Stimulated activated naive B cell treated with anti-CD40 and anti-IgM and Interleukin-4, amounts not matched to agents 10 μg/mL and 1 μg/mL and 100 μg/mL, for 72 hours (primary cell): ENCODE results near the gene RASL11A.
"Not testable (repeated sequence)": the region's sequence is repeated elsewhere in the genome, so short reads cannot be mapped to it uniquely, and the experiment has no call there.

Experiments used
- ATAC-seq, 2 donors: fragments of 150-1000 bp; cut with Tn5 transposase; replicated peaks; 2 replicates each; pipeline ENCODE4 v1.10.0; 2021; ENCODE audit warnings: moderate library complexity in 1 of 2
- DNase-seq: peaks from one replicate; pipeline ENCODE4 v3.0.0; 2021
- H3K27ac Mint-ChIP-seq: one replicate; pipeline ENCODE4 v1.8.0; 2022; ENCODE audit warnings: mild to moderate bottlenecking, mixed read lengths
- H3K27me3 Mint-ChIP-seq, 2 donors: one replicate each; pipeline ENCODE4 v1.8.0; 2022; ENCODE audit warnings: mixed read lengths in 2 of 2
- H3K36me3 Mint-ChIP-seq, 2 donors: one replicate each; pipeline ENCODE4 v1.8.0; 2022; ENCODE audit warnings: mixed read lengths in 2 of 2, mild to moderate bottlenecking in 1 of 2
- H3K4me1 Mint-ChIP-seq, 2 donors: one replicate each; pipeline ENCODE4 v1.8.0; 2022; ENCODE audit warnings: mixed read lengths in 2 of 2, mild to moderate bottlenecking in 1 of 2
- H3K4me3 Mint-ChIP-seq, 2 donors: one replicate each; pipeline ENCODE4 v1.8.0; 2022; ENCODE audit warnings: mild to moderate bottlenecking in 2 of 2, mixed read lengths in 2 of 2, moderate library complexity in 1 of 2
- H3K9me3 Mint-ChIP-seq, 2 donors: one replicate each; pipeline ENCODE4 v1.8.0; 2022; ENCODE audit warnings: mixed read lengths in 2 of 2, mild to moderate bottlenecking in 1 of 2

RASL11A gene

DNA sequence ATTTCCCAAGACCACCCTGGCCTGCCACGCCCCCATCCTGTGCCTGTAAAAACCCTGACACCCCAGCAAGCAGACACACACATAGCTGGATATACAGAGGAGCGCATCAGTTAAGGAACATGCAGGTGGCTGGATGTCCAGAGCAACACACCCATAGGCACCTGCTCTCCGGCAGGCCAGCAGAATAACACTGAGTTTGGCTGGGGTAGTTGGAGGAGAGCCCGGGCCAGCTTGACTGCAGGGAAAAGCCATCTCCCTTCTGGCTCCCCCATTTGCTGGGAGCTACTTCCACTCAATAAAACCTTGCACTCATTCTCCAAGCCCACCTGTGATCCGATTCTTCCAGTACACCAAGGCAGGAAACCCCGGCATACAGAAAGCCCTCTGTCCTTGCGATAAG lies 8.9 kb downstream of the RASL11A start:
- no peak for ATAC-seq
- Mint-ChIP-seq H3K4me3 (no peak overlapping the region), H3K36me3 (no peaks in the 10 kb centered on the region), H3K9me3 (no peaks in the 10 kb centered on the region), H3K27ac (no peak overlapping the region), H3K27me3 (peaks cover 1 to 11% of the 10 kb centered on the region in 2 donors), H3K4me1 (peaks cover 5 to 10% of the 10 kb centered on the region in 2 donors)
- no peak for DNase-seq

DNA sequence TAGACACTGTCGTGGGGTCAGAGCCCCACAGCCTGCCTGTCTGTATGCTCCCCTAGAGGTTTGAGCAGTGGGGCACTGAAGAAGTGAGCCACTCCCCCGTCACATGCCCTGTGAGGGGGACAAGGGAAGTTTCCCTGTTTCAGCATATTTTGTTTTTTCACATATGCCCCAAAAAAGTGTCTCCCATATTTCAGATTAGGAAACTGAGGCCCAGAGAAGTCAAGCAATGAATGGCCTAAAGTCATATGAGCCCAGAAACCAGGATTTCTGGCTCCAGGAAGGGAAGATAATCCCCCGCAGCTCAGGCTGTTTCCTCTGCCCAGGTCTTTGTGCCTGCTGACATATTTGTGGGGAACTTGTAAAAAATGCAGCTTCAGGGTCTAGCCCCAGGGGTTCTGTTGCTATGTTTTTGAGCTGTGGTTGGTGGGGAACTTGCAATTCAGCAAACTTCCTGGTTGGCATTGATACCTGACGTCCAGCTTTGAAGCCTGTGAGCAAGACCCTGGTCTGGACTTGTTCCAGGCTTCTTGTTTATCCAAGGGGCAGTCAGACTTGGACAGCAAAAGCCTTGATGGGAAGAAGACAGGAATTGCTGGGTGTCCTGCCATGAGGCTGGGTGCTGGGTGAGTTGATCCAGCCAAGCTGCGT lies 9.5 kb downstream of the RASL11A start:
- Mint-ChIP-seq H3K4me1 (peaks cover 5 to 10% of the 10 kb centered on the region in 2 donors), H3K27me3 (peaks cover 0 to 11% of the 10 kb centered on the region in 2 donors), H3K9me3 (no peaks in the 10 kb centered on the region), H3K27ac (no peak overlapping the region), H3K4me3 (no peak overlapping the region), H3K36me3 (no peaks in the 10 kb centered on the region)
- ATAC-seq (no peak), DNase-seq (no peak)

DNA sequence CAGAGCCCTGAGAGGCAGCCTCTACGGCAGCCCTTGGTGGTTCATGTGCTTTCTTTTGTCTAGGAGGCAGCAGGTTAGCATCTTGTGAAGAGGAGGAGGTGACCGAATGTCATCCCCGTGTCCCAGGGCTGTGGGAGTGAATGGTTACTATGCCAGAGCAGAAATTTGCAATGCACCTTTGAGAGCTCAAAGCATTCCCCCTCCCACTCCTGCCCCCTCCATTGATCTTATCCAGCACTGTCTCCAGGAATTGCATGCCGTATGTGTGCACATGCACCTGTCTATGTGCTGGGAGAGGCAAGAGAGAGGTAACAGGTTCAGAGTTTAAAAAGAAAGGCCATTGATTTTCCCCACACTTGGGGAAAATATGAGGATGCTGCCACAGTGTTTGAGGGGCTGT lies 10.2 kb downstream of the RASL11A start:
- DNase-seq = no peak
- Mint-ChIP-seq H3K27ac (no peak overlapping the region), H3K36me3 (no peaks in the 10 kb centered on the region), H3K27me3 (peaks cover 0 to 11% of the 10 kb centered on the region in 2 donors), H3K9me3 (no peaks in the 10 kb centered on the region), H3K4me3 (no peak overlapping the region), H3K4me1 (peaks cover 5 to 10% of the 10 kb centered on the region in 2 donors)
- no peak for ATAC-seq

DNA sequence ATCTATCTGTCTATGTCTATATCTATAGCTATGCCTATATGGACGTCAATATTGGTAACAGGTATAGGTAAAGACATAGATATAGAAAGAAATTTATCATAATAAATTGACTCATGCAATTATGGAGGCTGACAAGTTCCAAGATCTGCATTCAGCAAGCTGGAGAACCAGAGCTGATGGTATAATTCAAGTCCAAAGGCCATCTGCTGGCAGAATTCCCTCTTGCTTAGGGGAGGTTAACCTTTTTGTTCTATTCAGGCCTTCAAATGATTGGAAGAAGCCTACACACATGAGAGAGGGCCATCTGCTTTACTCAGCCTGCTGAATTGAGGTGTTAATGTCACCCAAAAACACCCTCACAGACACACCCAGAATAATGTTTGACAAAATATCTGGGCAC lies 10.8 kb downstream of the RASL11A start:
- Mint-ChIP-seq H3K36me3 (no peaks in the 10 kb centered on the region), H3K9me3 (no peaks in the 10 kb centered on the region), H3K27ac (no peak overlapping the region), H3K4me3 (no peak overlapping the region), H3K27me3 (peaks cover 0 to 11% of the 10 kb centered on the region in 2 donors), H3K4me1 (peaks cover 5 to 10% of the 10 kb centered on the region in 2 donors)
- no peak for DNase-seq
- ATAC-seq = no peak

DNA sequence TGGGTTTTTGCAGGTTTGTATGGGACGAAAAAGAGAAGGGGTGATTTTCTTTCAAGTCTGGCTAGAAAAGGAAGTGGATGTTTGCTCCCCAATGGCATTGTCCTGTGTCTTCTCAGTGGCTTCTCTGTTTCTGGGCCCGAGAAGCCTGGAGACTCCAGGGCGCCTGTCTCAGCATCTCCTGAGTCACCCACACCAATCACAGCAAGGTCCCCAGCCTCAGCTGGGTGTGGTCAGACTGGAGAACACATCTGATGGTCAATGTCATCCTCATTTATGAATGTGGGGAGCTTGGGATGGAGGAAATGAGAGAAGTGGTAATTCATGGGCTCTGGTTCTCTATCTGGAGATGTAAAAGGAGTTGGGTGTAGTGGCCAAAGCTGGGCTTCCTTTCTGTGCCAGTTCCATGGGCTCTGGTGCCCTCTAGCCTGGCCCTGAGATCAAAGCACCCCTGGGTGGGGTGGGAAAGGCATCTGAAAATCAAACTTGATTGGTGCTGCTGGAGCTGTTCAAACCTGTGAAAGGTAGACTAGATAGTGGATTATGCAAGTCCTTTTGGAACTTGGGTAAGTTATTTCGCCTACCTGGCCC lies 13.4 kb downstream of the RASL11A start:
- ATAC-seq (peak; percentile 80 to 85), DNase-seq (no peak)
- peaks cover 5 to 10% of the 10 kb centered on the region in 2 donors for H3K4me1 Mint-ChIP-seq
- peaks cover 0 to 11% of the 10 kb centered on the region in 2 donors for H3K27me3 Mint-ChIP-seq
- no peaks in the 10 kb centered on the region for H3K36me3 Mint-ChIP-seq
- H3K9me3 Mint-ChIP-seq = no peaks in the 10 kb centered on the region
- peak overlapping the region; percentile 28 for H3K27ac Mint-ChIP-seq
- no peak overlapping the region for H3K4me3 Mint-ChIP-seq

DNA sequence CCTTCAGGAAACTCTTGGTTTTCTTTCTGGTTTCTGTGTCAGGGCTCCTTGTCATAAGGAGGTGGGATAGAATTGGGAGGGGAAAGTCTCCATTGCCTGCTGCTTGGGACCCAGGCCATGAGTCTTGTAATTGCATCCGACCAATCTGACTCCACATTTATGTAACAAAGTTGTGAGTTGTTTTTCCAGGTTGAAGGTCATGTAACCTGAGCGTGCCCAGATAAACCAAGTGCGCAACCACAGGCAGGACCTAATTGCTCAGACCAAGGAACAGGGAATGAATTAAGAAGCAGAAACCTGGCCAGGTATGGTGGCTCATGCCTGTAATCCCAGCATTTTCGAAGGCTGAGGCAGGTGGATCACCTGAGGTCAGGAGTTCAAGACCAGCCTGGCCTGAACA lies 17.8 kb downstream of the RASL11A start:
- Mint-ChIP-seq H3K36me3 (no peaks in the 10 kb centered on the region), H3K4me3 (no peak overlapping the region), H3K9me3 (no peaks in the 10 kb centered on the region), H3K27me3 (peaks cover 0 to 6% of the 10 kb centered on the region in 2 donors), H3K4me1 (peaks cover 11 to 12% of the 10 kb centered on the region in 2 donors), H3K27ac (no peak overlapping the region)
- DNase-seq = no peak
- no peak for ATAC-seq

DNA sequence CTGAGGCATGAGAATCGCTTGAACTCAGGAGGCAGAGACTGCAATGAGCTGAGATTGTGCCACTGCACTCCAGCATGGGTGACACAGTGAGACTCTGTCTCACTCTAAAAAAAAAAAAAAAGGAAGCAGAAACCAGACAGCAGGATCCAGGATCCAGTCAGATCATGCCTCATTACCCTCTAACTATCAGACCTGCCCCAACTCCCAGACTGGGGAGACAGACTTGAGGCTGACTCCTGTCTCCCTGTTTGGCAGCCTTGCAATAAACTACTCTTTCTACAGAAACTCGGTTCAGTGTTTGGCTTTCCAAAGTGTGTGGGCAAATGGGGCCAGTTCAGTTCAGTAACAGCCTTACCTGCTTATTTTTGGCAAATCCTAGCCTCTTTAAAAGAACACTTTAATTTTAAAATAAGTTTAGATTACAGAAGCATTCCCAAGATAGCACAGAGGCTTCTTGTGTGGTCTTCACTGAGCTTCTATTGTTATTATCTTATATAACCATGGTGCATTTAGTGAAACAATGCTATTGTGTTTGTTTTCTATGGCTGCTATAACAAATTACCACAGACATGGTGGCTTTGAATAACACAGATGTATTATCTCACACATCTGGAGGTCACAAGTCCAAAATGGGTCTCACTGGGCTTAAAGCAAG lies 18.5 kb downstream of the RASL11A start:
- H3K4me3 Mint-ChIP-seq = no peak overlapping the region
- H3K4me1 Mint-ChIP-seq = peaks cover 13 to 14% of the 10 kb centered on the region in 2 donors
- H3K27ac Mint-ChIP-seq = peak overlapping the region; percentile 25
- no peaks in the 10 kb centered on the region for H3K36me3 Mint-ChIP-seq
- peaks cover 0 to 6% of the 10 kb centered on the region in 2 donors for H3K27me3 Mint-ChIP-seq
- DNase-seq (no peak), ATAC-seq (no peak)
- H3K9me3 Mint-ChIP-seq = no peaks in the 10 kb centered on the region

DNA sequence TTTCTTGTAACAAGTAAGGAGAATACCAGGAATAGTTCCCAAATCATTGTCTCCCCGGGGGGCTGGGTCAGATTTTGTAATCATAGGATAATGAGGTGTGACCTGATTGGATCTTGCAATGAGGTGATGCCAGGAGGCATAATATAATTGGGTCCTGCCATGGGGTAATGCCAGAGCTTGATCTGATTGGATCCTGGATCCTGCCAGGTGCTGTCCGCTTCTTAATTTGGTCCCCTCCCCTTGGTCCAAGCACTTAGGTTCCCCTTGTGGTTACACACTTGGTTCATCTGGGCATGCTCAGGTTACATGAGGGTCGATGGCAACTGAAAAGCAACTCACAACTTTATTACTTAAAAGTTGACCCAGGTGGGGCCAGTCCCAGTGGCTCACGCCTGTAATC lies 20.1 kb downstream of the RASL11A start:
- peaks cover 0 to 2% of the 10 kb centered on the region in 2 donors for H3K27me3 Mint-ChIP-seq
- H3K4me1 Mint-ChIP-seq = peaks cover 16 to 17% of the 10 kb centered on the region in 2 donors
- ATAC-seq = no peak
- no peaks in the 10 kb centered on the region for H3K9me3 Mint-ChIP-seq
- H3K4me3 Mint-ChIP-seq = no peak overlapping the region
- no peak overlapping the region for H3K27ac Mint-ChIP-seq
- H3K36me3 Mint-ChIP-seq = no peaks in the 10 kb centered on the region
- no peak for DNase-seq

DNA sequence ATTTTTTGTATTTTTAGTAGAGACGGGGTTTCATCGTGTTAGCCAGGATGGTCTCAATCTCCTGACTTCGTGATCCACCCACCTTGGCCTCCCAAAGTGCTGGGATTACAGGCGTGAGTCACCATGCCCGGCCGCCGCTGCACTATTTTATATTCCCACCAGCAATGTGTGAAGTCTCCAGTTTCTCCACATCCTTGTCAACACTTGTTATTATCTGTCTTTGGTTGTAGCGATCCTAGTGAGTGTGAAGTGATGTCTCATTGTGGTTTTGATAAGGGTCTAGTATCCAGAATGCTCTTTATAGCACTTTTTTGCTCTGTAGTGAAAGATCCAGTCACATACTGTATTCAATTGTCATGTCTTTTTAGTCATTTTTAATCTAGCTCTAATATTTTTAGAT lies 21.3 kb downstream of the RASL11A start:
- not testable (repeated sequence) for H3K27me3 Mint-ChIP-seq, H3K27ac Mint-ChIP-seq, H3K4me3 Mint-ChIP-seq, H3K36me3 Mint-ChIP-seq, ATAC-seq, DNase-seq, H3K9me3 Mint-ChIP-seq
- peaks cover 16 to 17% of the 10 kb centered on the region in 2 donors for H3K4me1 Mint-ChIP-seq

DNA sequence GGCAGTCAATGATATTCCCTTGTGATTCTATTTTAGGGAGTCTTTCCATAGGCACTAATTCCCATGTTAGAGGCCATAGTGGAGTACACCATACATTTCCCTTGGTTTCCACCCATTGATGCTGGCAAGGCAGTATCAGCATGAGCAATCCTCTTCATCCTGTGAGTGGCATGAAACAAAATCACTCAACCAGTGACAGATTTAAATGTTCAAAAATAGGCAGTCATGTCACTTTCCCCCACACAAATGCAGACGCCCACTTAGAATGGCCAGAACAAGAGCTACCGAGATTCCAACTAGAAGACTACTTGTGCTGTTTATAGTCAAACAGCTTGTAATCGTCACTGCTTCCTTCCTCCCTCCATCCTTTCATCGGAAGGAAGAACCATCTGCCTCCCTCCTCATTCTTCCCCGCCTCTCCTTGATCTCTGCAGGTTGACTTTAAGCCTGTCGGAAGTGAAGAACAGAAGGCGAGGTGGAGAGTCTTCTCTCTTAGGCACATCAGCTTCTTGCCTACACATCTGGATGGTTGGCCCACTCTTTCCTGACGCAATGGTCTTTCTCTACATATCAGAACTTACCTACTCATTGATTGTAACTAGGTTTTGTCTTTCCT lies 22.6 kb downstream of the RASL11A start:
- no peak overlapping the region for H3K4me3 Mint-ChIP-seq
- H3K9me3 Mint-ChIP-seq = no peaks in the 10 kb centered on the region
- H3K27ac Mint-ChIP-seq = peak overlapping the region; percentile 43
- no peak for DNase-seq
- ATAC-seq = peak; percentile 32 to 61
- H3K27me3 Mint-ChIP-seq = peaks cover 0 to 4% of the 10 kb centered on the region in 2 donors
- H3K36me3 Mint-ChIP-seq = no peaks in the 10 kb centered on the region
- peaks cover 16 to 17% of the 10 kb centered on the region in 2 donors for H3K4me1 Mint-ChIP-seq

DNA sequence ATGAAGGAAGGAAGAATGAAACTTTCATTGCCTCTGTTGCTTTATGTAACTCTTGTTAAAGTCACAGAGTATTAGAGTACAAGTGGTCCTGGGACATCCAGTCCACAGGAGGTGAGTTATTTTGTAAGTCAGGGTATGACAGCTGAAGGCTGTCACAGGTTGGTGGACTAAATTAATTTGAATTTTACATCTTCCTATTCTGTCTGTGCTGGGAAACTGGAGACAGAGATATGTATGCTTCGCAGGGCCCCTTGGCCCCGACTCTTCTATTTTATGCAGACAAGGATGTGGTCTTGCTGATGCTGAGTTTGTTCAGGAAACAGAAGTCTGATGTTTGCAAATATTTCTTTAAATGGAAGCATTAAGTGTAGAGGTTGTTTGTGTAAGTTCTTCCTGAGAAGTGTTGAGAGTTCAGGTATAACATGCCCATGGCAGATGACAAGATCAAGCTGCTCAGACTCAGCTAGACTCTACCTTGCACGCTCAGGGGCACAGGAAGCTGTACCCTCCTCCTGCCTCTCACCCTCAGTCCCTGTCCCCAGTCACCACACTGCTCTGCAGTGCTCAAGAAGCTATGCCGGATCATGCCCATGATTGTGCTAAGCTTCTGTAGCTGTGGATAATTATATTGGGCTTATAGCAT lies 23.4 kb downstream of the RASL11A start:
- H3K27ac Mint-ChIP-seq = peak overlapping the region; percentile 43
- no peaks in the 10 kb centered on the region for H3K9me3 Mint-ChIP-seq
- ATAC-seq (peak; percentile 80 to 83), DNase-seq (no peak)
- peaks cover 16 to 17% of the 10 kb centered on the region in 2 donors for H3K4me1 Mint-ChIP-seq
- H3K27me3 Mint-ChIP-seq = peaks cover 0 to 5% of the 10 kb centered on the region in 2 donors
- H3K4me3 Mint-ChIP-seq = no peak overlapping the region
- no peaks in the 10 kb centered on the region for H3K36me3 Mint-ChIP-seq

DNA sequence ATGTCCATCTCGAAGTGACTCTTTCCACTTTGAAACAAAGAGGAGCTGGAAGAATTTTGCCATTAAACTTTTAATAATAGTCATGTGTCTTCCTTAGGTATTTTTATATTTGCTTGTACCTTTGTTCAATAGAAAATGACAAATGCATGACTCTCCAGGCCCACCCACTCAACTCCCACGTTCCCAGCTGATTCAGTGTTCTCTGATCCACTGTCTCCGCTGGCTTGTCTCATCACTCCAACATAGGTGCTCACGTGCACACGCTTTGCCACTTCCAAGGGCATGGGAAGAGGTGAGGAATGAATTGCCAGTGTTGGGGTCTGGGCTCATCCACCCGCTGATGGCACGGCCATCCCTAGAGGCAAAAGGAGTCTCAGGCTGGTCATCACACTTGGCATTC lies 24.5 kb downstream of the RASL11A start:
- ATAC-seq (no peak), DNase-seq (no peak)
- Mint-ChIP-seq H3K36me3 (no peaks in the 10 kb centered on the region), H3K4me1 (peaks cover 16 to 17% of the 10 kb centered on the region in 2 donors), H3K27ac (no peak overlapping the region), H3K27me3 (peaks cover 0 to 8% of the 10 kb centered on the region in 2 donors), H3K4me3 (no peak overlapping the region), H3K9me3 (no peaks in the 10 kb centered on the region)

DNA sequence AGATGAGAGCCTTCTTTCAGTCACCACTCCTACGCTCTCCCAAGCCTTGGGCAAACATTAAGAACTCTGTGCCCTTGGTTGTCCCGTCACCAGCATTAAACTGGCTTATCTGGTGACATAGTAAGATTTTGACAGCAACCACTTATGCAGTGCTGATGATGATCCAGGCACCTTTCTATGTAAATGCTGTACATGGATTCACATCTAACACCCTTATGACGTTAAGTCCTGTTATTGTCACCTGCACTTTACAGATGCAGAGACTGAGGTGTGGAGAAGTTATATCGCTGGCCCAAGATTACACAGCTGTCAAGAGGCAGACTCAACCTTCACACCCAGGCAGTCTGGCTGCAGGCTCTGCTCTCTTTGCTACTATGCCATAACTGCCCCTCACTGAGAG lies 25.0 kb downstream of the RASL11A start:
- Mint-ChIP-seq H3K4me3 (no peak overlapping the region), H3K4me1 (peaks cover 16 to 17% of the 10 kb centered on the region in 2 donors), H3K9me3 (no peaks in the 10 kb centered on the region), H3K27ac (no peak overlapping the region), H3K27me3 (peaks cover 0 to 8% of the 10 kb centered on the region in 2 donors), H3K36me3 (no peaks in the 10 kb centered on the region)
- DNase-seq = no peak
- no peak for ATAC-seq

DNA sequence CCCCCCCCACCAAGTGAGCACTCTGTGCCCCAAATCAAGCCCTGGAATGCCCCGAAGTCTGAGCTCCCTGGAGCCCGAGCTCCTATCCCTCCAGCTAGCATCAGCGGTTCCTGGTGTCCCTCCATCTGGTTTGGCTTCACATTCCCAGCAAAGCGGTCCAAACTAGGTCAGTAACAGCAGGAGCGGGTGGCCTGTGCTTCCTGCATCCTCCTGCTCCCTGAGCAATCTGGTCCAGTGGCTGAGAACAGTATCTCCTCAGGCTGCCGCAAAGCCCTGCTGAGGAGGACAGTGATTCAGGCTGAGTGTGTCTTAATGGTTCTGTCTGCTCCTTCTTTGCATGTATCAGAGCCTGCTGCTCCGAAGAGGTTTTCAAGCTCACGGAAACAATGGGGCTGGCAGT lies 25.9 kb downstream of the RASL11A start:
- peaks cover 16 to 17% of the 10 kb centered on the region in 2 donors for H3K4me1 Mint-ChIP-seq
- no peak overlapping the region for H3K4me3 Mint-ChIP-seq
- peaks cover 0 to 8% of the 10 kb centered on the region in 2 donors for H3K27me3 Mint-ChIP-seq
- DNase-seq = no peak
- ATAC-seq = no peak
- no peak overlapping the region for H3K27ac Mint-ChIP-seq
- H3K36me3 Mint-ChIP-seq = no peaks in the 10 kb centered on the region
- H3K9me3 Mint-ChIP-seq = no peaks in the 10 kb centered on the region
